Keratinocyte (primary cell): ENCODE measurements around the gene SOCS4. TPM values are rescaled to one million over a fixed set of nuclear protein-coding genes. Genes with fewer than 3 reads are reported as not detected.
"Not testable (repeated sequence)": the region's sequence is repeated elsewhere in the genome, so short reads cannot be mapped to it uniquely, and the experiment has no call there.

Experiments
- DNase-seq: peaks from one replicate; pipeline ENCODE4 v3.0.0-alpha.2; 2011; ENCODE audit warnings: low read depth, missing footprints, low spot score
- FAIRE-seq: peaks from 2 replicates; lab custom pipeline; 2011; peaks lifted over from hg19 to GRCh38; lab: Jason Lieb, UNC
- H2AFZ ChIP-seq: 2 replicates; pipeline ENCODE4 v1.6.0; 2012; ENCODE audit warnings: low read length, control low read depth, inconsistent platforms; ENCODE audit not compliant: control insufficient read depth
- H3K27ac ChIP-seq: 2 replicates; pipeline ENCODE4 v1.5.1; 2011; ENCODE audit warnings: low read length; ENCODE audit not compliant: control insufficient read depth, insufficient read depth
- H3K27me3 ChIP-seq: 3 replicates; pipeline ENCODE4 v1.6.0; 2011; ENCODE audit warnings: low read length; ENCODE audit not compliant: control insufficient read depth, insufficient read depth; ENCODE audit errors: extremely low read depth
- H3K36me3 ChIP-seq, 2 experiments: 2 replicates in 1 of 2; 3 replicates in 1 of 2; pipeline ENCODE4 v1.5.1; 2011; ENCODE audit warnings: low read length in 2 of 2, mild to moderate bottlenecking in 1 of 2; ENCODE audit not compliant: control insufficient read depth in 2 of 2, insufficient read depth in 2 of 2; ENCODE audit errors: extremely low read depth in 1 of 2
- H3K4me1 ChIP-seq: 3 replicates; pipeline ENCODE4 v1.5.1; 2011; ENCODE audit warnings: low read length; ENCODE audit not compliant: control insufficient read depth, insufficient read depth; ENCODE audit errors: extremely low read depth
- H3K4me2 ChIP-seq: 3 replicates; pipeline ENCODE4 v1.6.0; 2011; ENCODE audit warnings: low read depth, low read length; ENCODE audit not compliant: control insufficient read depth, insufficient read depth; ENCODE audit errors: extremely low read depth
- H3K4me3 ChIP-seq, 3 experiments: fragments of 200-600 bp in 1 of 3; sonication (generic) in 1 of 3; 2 replicates in 2 of 3; 3 replicates in 1 of 3; pipeline ENCODE4 v1.5.1; 2011 to 2016; ENCODE audit warnings: low read length in 3 of 3, mild to moderate bottlenecking in 3 of 3, control low read depth in 2 of 3, inconsistent platforms in 1 of 3, low read depth in 1 of 3, mixed read lengths in 1 of 3, mixed run types in 1 of 3, moderate library complexity in 1 of 3; ENCODE audit not compliant: control insufficient read depth in 2 of 3, insufficient read depth in 2 of 3; ENCODE audit errors: extremely low read depth in 1 of 3
- H3K79me2 ChIP-seq: 2 replicates; pipeline ENCODE4 v1.6.0; 2012; ENCODE audit warnings: low read length; ENCODE audit not compliant: control insufficient read depth, insufficient read depth
- H3K9ac ChIP-seq: 3 replicates; pipeline ENCODE4 v1.6.0; 2011; ENCODE audit warnings: low read length; ENCODE audit not compliant: control insufficient read depth, insufficient read depth; ENCODE audit errors: extremely low read depth
- H3K9me1 ChIP-seq: 3 replicates; pipeline ENCODE4 v1.6.0; 2011; ENCODE audit warnings: low read length; ENCODE audit not compliant: control insufficient read depth, insufficient read depth; ENCODE audit errors: extremely low read depth
- H3K9me3 ChIP-seq: 2 replicates; pipeline ENCODE4 v1.5.1; 2012; ENCODE audit warnings: low read depth, low read length; ENCODE audit not compliant: control insufficient read depth
- H4K20me1 ChIP-seq: 3 replicates; pipeline ENCODE4 v1.6.0; 2011; ENCODE audit warnings: low read length; ENCODE audit not compliant: control insufficient read depth, insufficient read depth; ENCODE audit errors: extremely low read depth
- CTCF ChIP-seq, 3 experiments: IDR thresholded peaks in 1 of 3; conservative IDR thresholded peaks in 1 of 3; optimal IDR thresholded peaks in 1 of 3; 2 replicates in 2 of 3; 3 replicates in 1 of 3; pipeline versions ENCODE3 to v1.5.1; 2011; ENCODE audit warnings: low read length in 3 of 3, mild to moderate bottlenecking in 3 of 3, moderate library complexity in 2 of 3, control low read depth in 1 of 3, inconsistent platforms in 1 of 3; ENCODE audit not compliant: insufficient read depth in 2 of 3; ENCODE audit errors: extremely low read depth in 1 of 3
- EZH2 ChIP-seq: IDR thresholded peaks from one replicate; pipeline ENCODE4 v1.6.1; 2012; ENCODE audit warnings: inconsistent platforms, mild to moderate bottlenecking, low read length, moderate library complexity
- dilution Hi-C: fragments of 300-500 bp; cut with MboI; formaldehyde crosslinking; loops from one replicate; pipeline ENCODE4 v1.7.0; 2020; ENCODE audit warnings: low sequenced_read_pairs; ENCODE audit not compliant: extremely low pct_ligation_motif_present
- polyA plus RNA-seq, 5 experiments: library from polyadenylated mRNA; depleted of rRNA in 3 of 5; stranded (reverse) in 3 of 5; stranded (forward) in 1 of 5; unstranded in 1 of 5; fragments of >200 nt; gene quantifications; 1 replicate in 1 of 5; 2 replicates in 3 of 5; 3 replicates in 1 of 5; pipeline versions ENCODE4 v1.2.1 to v1.2.3, GENCODE V29; 2011 to 2012; ENCODE audit warnings: missing spikeins in 2 of 5, low read depth in 1 of 5, low replicate concordance in 1 of 5

Gene SOCS4
- polyA plus RNA-seq, 1 donor (not counting 4 experiments of a cell fraction or from before 2014, with no cell fraction given): 14.1 TPM

GRCh38 chr14:55028476-55028875 is 1.4 kb downstream of the SOCS4 start:
- TF ChIP-seq CTCF (optimal IDR thresholded peaks at IDR 0.05 in 1 of 3, IDR thresholded peaks at IDR 0.05 in 1 of 3, conservative IDR thresholded peaks at IDR 0.05 in 1 of 3; ENCODE audit: extremely low read depth in 1 of 3, insufficient read depth in 2 of 3, low read length in 3 of 3) (no peak), EZH2 (no peak)
- dilution Hi-C loops: no loop called here
- peak overlapping the region; percentile 87 for H3K4me2 ChIP-seq
- peaks cover 19% of the 10 kb centered on the region for H3K4me1 ChIP-seq
- H3K4me3 ChIP-seq: peak overlapping the region; percentile 81 to 98 (median 86)
- peaks cover 0 to 1% of the 10 kb centered on the region in 2 experiments for H3K36me3 ChIP-seq
- H4K20me1 ChIP-seq: no peaks in the 10 kb centered on the region
- DNase-seq: no peak
- FAIRE-seq: no peak
- H3K27ac ChIP-seq: no peak overlapping the region
- H3K79me2 ChIP-seq: peaks cover 78% of the 10 kb centered on the region
- H3K9ac ChIP-seq: peak overlapping the region; percentile 96
- H3K27me3 ChIP-seq: no peaks in the 10 kb centered on the region
- H3K9me1 ChIP-seq: peaks cover 2% of the 10 kb centered on the region
- no peak overlapping the region for H2AFZ ChIP-seq
- H3K9me3 ChIP-seq: no peaks in the 10 kb centered on the region

- H3K27ac ChIP-seq: peak overlapping the region; percentile 18
- FAIRE-seq: no peak
- TF ChIP-seq CTCF (optimal IDR thresholded peaks at IDR 0.05 in 1 of 3, IDR thresholded peaks at IDR 0.05 in 1 of 3, conservative IDR thresholded peaks at IDR 0.05 in 1 of 3; ENCODE audit: extremely low read depth in 1 of 3, insufficient read depth in 2 of 3, low read length in 3 of 3) (no peak), EZH2 (no peak)
- peaks cover 11% of the 10 kb centered on the region for H3K4me1 ChIP-seq
- H4K20me1 ChIP-seq: no peaks in the 10 kb centered on the region
- dilution Hi-C loops: no loop called here
- H3K9me1 ChIP-seq: peaks cover 2% of the 10 kb centered on the region
- no peak overlapping the region for H3K4me2 ChIP-seq
- H3K36me3 ChIP-seq: peaks cover 1 to 4% of the 10 kb centered on the region in 2 experiments
- no peaks in the 10 kb centered on the region for H3K9me3 ChIP-seq
- DNase-seq: no peak
- H3K9ac ChIP-seq: peak overlapping the region; percentile 7
- no peaks in the 10 kb centered on the region for H3K27me3 ChIP-seq
- no peak overlapping the region for H2AFZ ChIP-seq
- no peak overlapping the region for H3K4me3 ChIP-seq
- peaks cover 71% of the 10 kb centered on the region for H3K79me2 ChIP-seq
Measured at GRCh38 chr14:55031190-55031589, 4.2 kb downstream of the SOCS4 start.

GRCh38 chr14:55037995-55038394 is 11.0 kb downstream of the SOCS4 start:
- H3K4me2 ChIP-seq, DNase-seq, H3K9me3 ChIP-seq, H4K20me1 ChIP-seq, H3K9me1 ChIP-seq, H3K27me3 ChIP-seq, H2AFZ ChIP-seq, FAIRE-seq, H3K4me3 ChIP-seq, H3K9ac ChIP-seq, H3K36me3 ChIP-seq, dilution Hi-C loops: not testable (repeated sequence)
- Histone ChIP-seq H3K27ac (peak overlapping the region; percentile 71), H3K79me2 (peaks cover 19% of the 10 kb centered on the region), H3K4me1 (peaks cover 12% of the 10 kb centered on the region)
